Measurements from ENCODE around the gene EPHB2. TPM values are rescaled to one million over a fixed set of nuclear protein-coding genes. Genes with fewer than 3 reads are reported as not detected.

The EPHB2 gene
- total and polyA plus RNA-seq, 2 of the 4 experiments (the other 2 are of a cell fraction) = 52.3 to 58.8 TPM

DNA sequence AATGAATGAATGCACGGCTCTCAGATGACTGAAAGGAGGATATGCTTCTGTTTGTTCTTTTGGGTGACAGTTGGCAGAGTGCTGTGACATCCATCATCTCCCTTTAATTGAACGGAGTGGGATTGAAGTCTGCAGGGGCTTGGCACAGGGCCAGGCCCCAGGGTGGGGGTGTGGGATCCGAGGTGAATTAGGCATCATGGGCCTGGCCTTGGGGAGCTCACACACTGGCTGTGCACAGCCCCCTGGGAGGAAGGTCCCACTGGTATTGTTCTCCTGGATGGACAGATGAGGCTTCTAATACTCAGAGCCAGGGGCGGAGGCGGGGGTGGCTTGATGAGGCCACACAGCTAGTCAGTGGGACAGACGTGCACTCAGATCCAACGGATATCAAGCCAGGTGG is 19.3 kb downstream of the EPHB2 start:
- Histone ChIP-seq H2BK20ac (ENCODE audit: low read depth, low read length) (no peak overlapping the region), H3K4me2 (ENCODE audit: low read depth, low read length) (no peak overlapping the region), H2AK9ac (replicated peaks; ENCODE audit: low read depth, low read length, poor library complexity) (no peak overlapping the region), H3K27me3 (ENCODE audit: control insufficient read depth, insufficient read depth, low read length) (no peaks in the 10 kb centered on the region), H3K4me1 (ENCODE audit: control insufficient read depth, insufficient read depth, low read length) (peaks cover 8% of the 10 kb centered on the region), H2BK120ac (ENCODE audit: low read depth, low read length) (no peak overlapping the region), H3K9me1 (ENCODE audit: insufficient read depth, low read length) (peaks cover 24% of the 10 kb centered on the region), H4K8ac (ENCODE audit: low read depth in 2 of 2, low read length in 2 of 2) (no peak overlapping the region), H3K4me3 (ENCODE audit: insufficient read depth, low read depth, low read length) (no peak overlapping the region), H2BK15ac (ENCODE audit: low read depth, low read length) (no peak overlapping the region), H3K36me3 (ENCODE audit: control insufficient read depth, insufficient read depth, low read length) (no peaks in the 10 kb centered on the region), H4K91ac (ENCODE audit: insufficient read depth, low read depth, low read length) (no peak overlapping the region), H3K18ac (ENCODE audit: low read depth, low read length) (no peak overlapping the region), H2AK5ac (ENCODE audit: low read depth, low read length) (peak overlapping the region; percentile 37; the same call in 1 of the 2 replicates), H3K9ac (ENCODE audit: low read depth, low read length) (no peak overlapping the region), H3K79me1 (ENCODE audit: low read depth in 1 of 2, low read length in 2 of 2) (peaks cover 21 to 86% of the 10 kb centered on the region in 2 experiments), H3K14ac (replicated peaks; ENCODE audit: low read depth, low read length) (no peak overlapping the region), H4K20me1 (ENCODE audit: insufficient read depth, low read length) (peaks cover 67% of the 10 kb centered on the region), H3K23ac (ENCODE audit: low read depth, low read length) (no peak overlapping the region), H3K4ac (ENCODE audit: low read depth, low read length) (no peak overlapping the region), H3K9me3 (ENCODE audit: control insufficient read depth, insufficient read depth, low read length) (no peaks in the 10 kb centered on the region), H3K56ac (ENCODE audit: extremely low read depth, insufficient read depth, low read length) (no peak overlapping the region), H3K27ac (ENCODE audit: insufficient read depth, low read length) (no peak overlapping the region), H4K5ac (ENCODE audit: low read depth, low read length) (no peak overlapping the region), H2BK5ac (ENCODE audit: low read depth, low read length, poor library complexity, severe bottlenecking) (no peak overlapping the region), H2AFZ (replicated peaks; ENCODE audit: low read length, poor library complexity) (no peak overlapping the region)
- WGBS, 2 experiments (ENCODE audit: extremely low coverage in 2 of 2, insufficient read length in 1 of 2) = 80% methylated on average over 1 of the region's 7 CpGs; no CpG with 5 or more reads in 1 of the 2 experiments
- TF ChIP-seq NFE2L2 (IDR thresholded peaks at IDR 0.05; ENCODE audit: low read depth, low read length) (no peak), CHD1 (IDR thresholded peaks at IDR 0.05; ENCODE audit: low read depth, low read length) (no peak), RFX5 (IDR thresholded peaks at IDR 0.05; ENCODE audit: low read depth, low read length) (no peak), BHLHE40 (IDR thresholded peaks at IDR 0.05; ENCODE audit: low read depth, low read length) (no peak), MAFK (IDR thresholded peaks at IDR 0.05; ENCODE audit: low read depth, low read length) (no peak), MAZ (IDR thresholded peaks at IDR 0.05; ENCODE audit: borderline replicate concordance, low read depth, low read length) (no peak), RCOR1 (IDR thresholded peaks at IDR 0.05; ENCODE audit: insufficient replicate concordance, low read length) (no peak), SMC3 (IDR thresholded peaks at IDR 0.05; ENCODE audit: low read depth, low read length) (no peak), POLR2A (IDR thresholded peaks at IDR 0.05; ENCODE audit: low read depth, low read length) (no peak)
- TF ChIP-seq, protein P1, sequence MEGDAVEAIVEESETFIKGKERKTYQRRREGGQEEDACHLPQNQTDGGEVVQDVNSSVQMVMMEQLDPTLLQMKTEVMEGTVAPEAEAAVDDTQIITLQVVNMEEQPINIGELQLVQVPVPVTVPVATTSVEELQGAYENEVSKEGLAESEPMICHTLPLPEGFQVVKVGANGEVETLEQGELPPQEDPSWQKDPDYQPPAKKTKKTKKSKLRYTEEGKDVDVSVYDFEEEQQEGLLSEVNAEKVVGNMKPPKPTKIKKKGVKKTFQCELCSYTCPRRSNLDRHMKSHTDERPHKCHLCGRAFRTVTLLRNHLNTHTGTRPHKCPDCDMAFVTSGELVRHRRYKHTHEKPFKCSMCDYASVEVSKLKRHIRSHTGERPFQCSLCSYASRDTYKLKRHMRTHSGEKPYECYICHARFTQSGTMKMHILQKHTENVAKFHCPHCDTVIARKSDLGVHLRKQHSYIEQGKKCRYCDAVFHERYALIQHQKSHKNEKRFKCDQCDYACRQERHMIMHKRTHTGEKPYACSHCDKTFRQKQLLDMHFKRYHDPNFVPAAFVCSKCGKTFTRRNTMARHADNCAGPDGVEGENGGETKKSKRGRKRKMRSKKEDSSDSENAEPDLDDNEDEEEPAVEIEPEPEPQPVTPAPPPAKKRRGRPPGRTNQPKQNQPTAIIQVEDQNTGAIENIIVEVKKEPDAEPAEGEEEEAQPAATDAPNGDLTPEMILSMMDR (conservative IDR thresholded peaks at IDR 0.05; ENCODE audit: low read depth, low read length) = no peak
- TF ChIP-seq, protein P2, sequence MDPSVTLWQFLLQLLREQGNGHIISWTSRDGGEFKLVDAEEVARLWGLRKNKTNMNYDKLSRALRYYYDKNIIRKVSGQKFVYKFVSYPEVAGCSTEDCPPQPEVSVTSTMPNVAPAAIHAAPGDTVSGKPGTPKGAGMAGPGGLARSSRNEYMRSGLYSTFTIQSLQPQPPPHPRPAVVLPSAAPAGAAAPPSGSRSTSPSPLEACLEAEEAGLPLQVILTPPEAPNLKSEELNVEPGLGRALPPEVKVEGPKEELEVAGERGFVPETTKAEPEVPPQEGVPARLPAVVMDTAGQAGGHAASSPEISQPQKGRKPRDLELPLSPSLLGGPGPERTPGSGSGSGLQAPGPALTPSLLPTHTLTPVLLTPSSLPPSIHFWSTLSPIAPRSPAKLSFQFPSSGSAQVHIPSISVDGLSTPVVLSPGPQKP (IDR thresholded peaks at IDR 0.05; ENCODE audit: borderline replicate concordance, low read depth, low read length) = no peak
- TF ChIP-seq, protein P3, sequence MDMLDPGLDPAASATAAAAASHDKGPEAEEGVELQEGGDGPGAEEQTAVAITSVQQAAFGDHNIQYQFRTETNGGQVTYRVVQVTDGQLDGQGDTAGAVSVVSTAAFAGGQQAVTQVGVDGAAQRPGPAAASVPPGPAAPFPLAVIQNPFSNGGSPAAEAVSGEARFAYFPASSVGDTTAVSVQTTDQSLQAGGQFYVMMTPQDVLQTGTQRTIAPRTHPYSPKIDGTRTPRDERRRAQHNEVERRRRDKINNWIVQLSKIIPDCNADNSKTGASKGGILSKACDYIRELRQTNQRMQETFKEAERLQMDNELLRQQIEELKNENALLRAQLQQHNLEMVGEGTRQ (IDR thresholded peaks at IDR 0.05; ENCODE audit: low read depth, low read length) = no peak
- POLR2A ChIA-PET (ENCODE audit: unreplicated experiment) = no interaction called here
- ATAC-seq (ENCODE audit: low read depth) = no peak
- DNase-seq = no peak
- BruUV-seq (replicated peaks) = no TSS peak
- intact Hi-C loops (cut with micrococcal nuclease) = no loop called here
- CTCF ChIA-PET = interaction anchor here (0.7 to 1.6 kb wide), 2 partner anchors 28 to 40 kb away, joined by 3 read pairs; no protein-coding TSS in a partner anchor
- in situ Hi-C loops (cut with MboI; ENCODE audit: low sequenced_read_pairs) = no loop called here
- dilution Hi-C loops (cut with HindIII; ENCODE audit: low sequenced_read_pairs, unreplicated experiment) = no loop called here

Measured in IMR-90 (cell line).